Fibroblast of mammary gland (primary cell): ENCODE results near the gene WDR49.
"Not testable (repeated sequence)": the region's sequence is repeated elsewhere in the genome, so short reads cannot be mapped to it uniquely, and the experiment has no call there.

Experiments
- DNase-seq: peaks from one replicate; pipeline ENCODE4 v3.0.0-alpha.2; 2010; ENCODE audit warnings: low read depth
- H3K4me3 ChIP-seq: 2 replicates; pipeline ENCODE4 v1.5.1; 2011; ENCODE audit warnings: low read depth, mild to moderate bottlenecking, low read length, moderate library complexity; ENCODE audit not compliant: control insufficient read depth
- CTCF ChIP-seq: conservative IDR thresholded peaks from 2 replicates; pipeline ENCODE4 v1.5.1; 2011; ENCODE audit warnings: low read depth, low read length, inconsistent platforms; ENCODE audit not compliant: control insufficient read depth, insufficient read depth

WDR49 gene

GRCh38 chr3:167631471-167631870, 22.3 kb downstream of the WDR49 start:
- DNase-seq, result no peak
- H3K4me3 ChIP-seq, result no peak overlapping the region
- TF ChIP-seq CTCF, result no peak

- no peak for TF ChIP-seq CTCF
- H3K4me3 ChIP-seq, result no peak overlapping the region
- DNase-seq, result no peak
Measured at GRCh38 chr3:167626490-167626889, 27.3 kb downstream of the WDR49 start.

- no peak for TF ChIP-seq CTCF
- DNase-seq, result no peak
- no peak overlapping the region for H3K4me3 ChIP-seq
Measured at GRCh38 chr3:167615030-167615429, 38.7 kb downstream of the WDR49 start.

- not testable (repeated sequence) for H3K4me3 ChIP-seq, DNase-seq
Measured at GRCh38 chr3:167614196-167614595, 39.5 kb downstream of the WDR49 start.

GRCh38 chr3:167611718-167612117, 42.0 kb downstream of the WDR49 start:
- no peak for TF ChIP-seq CTCF
- DNase-seq, result no peak
- H3K4me3 ChIP-seq, result no peak overlapping the region

GRCh38 chr3:167609156-167609555, 44.6 kb downstream of the WDR49 start:
- no peak for DNase-seq
- no peak overlapping the region for H3K4me3 ChIP-seq
- TF ChIP-seq CTCF, result no peak

- no peak for TF ChIP-seq CTCF
- DNase-seq, result no peak
- H3K4me3 ChIP-seq, result no peak overlapping the region
Measured at GRCh38 chr3:167606836-167607235, 46.9 kb downstream of the WDR49 start.
